ENCODE results near the gene ZNF17.
"Not testable (repeated sequence)": the region's sequence is repeated elsewhere in the genome, so short reads cannot be mapped to it uniquely, and the experiment has no call there.

Gene ZNF17

GRCh38 chr19:57374179-57374578, 36.8 kb upstream of the ZNF17 start:
- H3K4me3 ChIP-seq (ENCODE audit: low read depth, low read length), result no peak overlapping the region
- no peak for TF ChIP-seq MYC (IDR thresholded peaks at IDR 0.05; ENCODE audit: low read depth, low read length)
- TF ChIP-seq, protein P1, sequence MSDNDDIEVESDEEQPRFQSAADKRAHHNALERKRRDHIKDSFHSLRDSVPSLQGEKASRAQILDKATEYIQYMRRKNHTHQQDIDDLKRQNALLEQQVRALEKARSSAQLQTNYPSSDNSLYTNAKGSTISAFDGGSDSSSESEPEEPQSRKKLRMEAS (IDR thresholded peaks at IDR 0.05; ENCODE audit: low read depth, low read length), result no peak
- no peak for TF ChIP-seq POLR2A (IDR thresholded peaks at IDR 0.05; ENCODE audit: extremely low read depth, insufficient read length)
- TF ChIP-seq, protein P2, sequence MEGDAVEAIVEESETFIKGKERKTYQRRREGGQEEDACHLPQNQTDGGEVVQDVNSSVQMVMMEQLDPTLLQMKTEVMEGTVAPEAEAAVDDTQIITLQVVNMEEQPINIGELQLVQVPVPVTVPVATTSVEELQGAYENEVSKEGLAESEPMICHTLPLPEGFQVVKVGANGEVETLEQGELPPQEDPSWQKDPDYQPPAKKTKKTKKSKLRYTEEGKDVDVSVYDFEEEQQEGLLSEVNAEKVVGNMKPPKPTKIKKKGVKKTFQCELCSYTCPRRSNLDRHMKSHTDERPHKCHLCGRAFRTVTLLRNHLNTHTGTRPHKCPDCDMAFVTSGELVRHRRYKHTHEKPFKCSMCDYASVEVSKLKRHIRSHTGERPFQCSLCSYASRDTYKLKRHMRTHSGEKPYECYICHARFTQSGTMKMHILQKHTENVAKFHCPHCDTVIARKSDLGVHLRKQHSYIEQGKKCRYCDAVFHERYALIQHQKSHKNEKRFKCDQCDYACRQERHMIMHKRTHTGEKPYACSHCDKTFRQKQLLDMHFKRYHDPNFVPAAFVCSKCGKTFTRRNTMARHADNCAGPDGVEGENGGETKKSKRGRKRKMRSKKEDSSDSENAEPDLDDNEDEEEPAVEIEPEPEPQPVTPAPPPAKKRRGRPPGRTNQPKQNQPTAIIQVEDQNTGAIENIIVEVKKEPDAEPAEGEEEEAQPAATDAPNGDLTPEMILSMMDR (IDR thresholded peaks at IDR 0.05; ENCODE audit: low read depth, low read length), result no peak
- DNase-seq (ENCODE audit: low read depth), result no peak

GRCh38 chr19:57374647-57375046, 36.3 kb upstream of the ZNF17 start:
- not testable (repeated sequence) for DNase-seq (ENCODE audit: low read depth); H3K4me3 ChIP-seq (ENCODE audit: low read depth, low read length)

DNA sequence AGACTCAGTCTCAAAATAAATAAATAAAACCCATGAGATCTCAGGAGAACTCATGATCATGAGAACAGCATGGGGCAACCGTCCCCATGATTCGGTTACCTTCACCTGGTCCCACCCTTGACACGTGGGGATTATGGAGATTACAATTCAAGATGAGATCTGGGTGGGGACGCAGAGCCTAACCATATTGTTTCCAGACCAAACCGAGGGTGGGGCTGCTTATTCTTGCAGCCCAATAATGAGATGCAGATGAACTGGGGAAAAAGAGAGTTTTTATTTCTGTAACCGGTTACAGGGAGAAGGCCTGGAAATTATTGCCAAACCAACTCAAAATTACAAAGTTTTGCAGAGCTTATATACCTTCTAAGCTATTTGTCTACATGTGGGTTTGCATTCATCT, 34.8 kb upstream of the ZNF17 start:
- no peak overlapping the region for H3K4me3 ChIP-seq (ENCODE audit: low read depth, low read length)
- DNase-seq (ENCODE audit: low read depth), result no peak
- TF ChIP-seq, protein P2 (IDR thresholded peaks at IDR 0.05; ENCODE audit: low read depth, low read length), result no peak
- TF ChIP-seq MYC (IDR thresholded peaks at IDR 0.05; ENCODE audit: low read depth, low read length), result no peak
- TF ChIP-seq, protein P1 (IDR thresholded peaks at IDR 0.05; ENCODE audit: low read depth, low read length), result no peak
- TF ChIP-seq POLR2A (IDR thresholded peaks at IDR 0.05; ENCODE audit: extremely low read depth, insufficient read length), result no peak

DNA sequence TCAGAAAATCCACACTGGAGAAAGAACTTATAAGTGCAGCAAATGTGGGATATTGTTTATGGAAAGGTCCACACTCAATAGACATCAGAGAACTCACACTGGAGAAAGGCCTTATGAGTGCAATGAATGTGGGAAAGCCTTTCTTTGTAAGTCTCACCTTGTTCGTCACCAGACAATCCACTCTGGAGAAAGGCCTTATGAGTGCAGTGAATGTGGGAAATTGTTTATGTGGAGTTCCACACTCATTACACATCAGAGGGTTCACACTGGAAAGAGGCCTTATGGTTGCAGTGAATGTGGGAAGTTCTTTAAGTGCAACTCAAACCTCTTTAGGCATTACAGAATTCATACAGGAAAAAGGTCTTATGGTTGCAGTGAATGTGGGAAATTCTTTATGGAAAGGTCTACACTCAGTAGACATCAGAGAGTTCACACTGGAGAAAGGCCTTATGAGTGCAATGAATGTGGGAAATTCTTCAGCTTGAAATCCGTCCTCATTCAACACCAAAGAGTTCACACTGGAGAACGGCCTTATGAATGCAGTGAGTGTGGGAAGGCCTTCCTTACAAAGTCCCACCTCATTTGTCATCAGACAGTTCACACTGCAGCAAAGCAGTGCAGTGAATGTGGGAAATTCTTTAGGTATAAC, 33.3 kb upstream of the ZNF17 start:
- no peak for DNase-seq (ENCODE audit: low read depth)
- H3K4me3 ChIP-seq (ENCODE audit: low read depth, low read length), result no peak overlapping the region
- TF ChIP-seq POLR2A (IDR thresholded peaks at IDR 0.05; ENCODE audit: extremely low read depth, insufficient read length), result no peak
- TF ChIP-seq, protein P2 (IDR thresholded peaks at IDR 0.05; ENCODE audit: low read depth, low read length), result no peak
- TF ChIP-seq MYC (IDR thresholded peaks at IDR 0.05; ENCODE audit: low read depth, low read length), result no peak
- TF ChIP-seq, protein P1 (IDR thresholded peaks at IDR 0.05; ENCODE audit: low read depth, low read length), result no peak

DNA sequence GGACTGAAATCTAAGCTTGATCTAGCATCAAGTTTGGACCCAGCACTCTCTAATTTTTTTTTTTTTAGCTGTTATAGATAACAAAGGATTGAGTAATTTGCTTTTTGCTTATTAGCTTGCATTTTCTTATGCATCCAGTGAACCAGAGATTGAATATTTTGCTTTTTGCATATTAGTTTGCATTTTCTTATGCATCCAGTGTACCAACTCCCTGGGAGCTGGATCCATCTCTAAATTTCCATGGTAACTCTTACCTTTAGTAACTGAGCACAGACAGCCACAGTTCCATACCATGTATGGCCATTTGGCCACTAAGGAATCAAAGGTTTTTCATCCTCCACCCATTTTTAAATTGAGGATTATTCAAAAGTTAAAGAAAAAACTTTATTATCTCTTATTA, 30.0 kb upstream of the ZNF17 start:
- no peak overlapping the region for H3K4me3 ChIP-seq (ENCODE audit: low read depth, low read length)
- TF ChIP-seq, protein P1 (IDR thresholded peaks at IDR 0.05; ENCODE audit: low read depth, low read length), result no peak
- no peak for TF ChIP-seq POLR2A (IDR thresholded peaks at IDR 0.05; ENCODE audit: extremely low read depth, insufficient read length)
- TF ChIP-seq MYC (IDR thresholded peaks at IDR 0.05; ENCODE audit: low read depth, low read length), result no peak
- TF ChIP-seq, protein P2 (IDR thresholded peaks at IDR 0.05; ENCODE audit: low read depth, low read length), result no peak
- no peak for DNase-seq (ENCODE audit: low read depth)

GRCh38 chr19:57382806-57383488, 28.0 kb upstream of the ZNF17 start:
- no peak for DNase-seq (ENCODE audit: low read depth)
- TF ChIP-seq, protein P1 (IDR thresholded peaks at IDR 0.05; ENCODE audit: low read depth, low read length), result no peak
- TF ChIP-seq POLR2A (IDR thresholded peaks at IDR 0.05; ENCODE audit: extremely low read depth, insufficient read length) (no peak), MYC (IDR thresholded peaks at IDR 0.05; ENCODE audit: low read depth, low read length) (no peak)
- TF ChIP-seq, protein P2 (IDR thresholded peaks at IDR 0.05; ENCODE audit: low read depth, low read length), result no peak
- no peak overlapping the region for H3K4me3 ChIP-seq (ENCODE audit: low read depth, low read length)
